HL-60 (cell line): Measurements from ENCODE around the gene DBNDD1.

Source experiments
- DNase-seq, 2 experiments: peaks; one replicate each; pipeline ENCODE4 v3.0.0-alpha.2; 2010 to 2020; ENCODE audit warnings: low read depth in 1 of 2, low spot score in 1 of 2
- H3K27ac ChIP-seq: fragments of 250-450 bp; sonication (Bioruptor Pico); replicated peaks from 2 replicates; pipeline ENCODE4 v1.5.1; 2020; ENCODE audit warnings: mild to moderate bottlenecking, moderate library complexity
- H3K27me3 ChIP-seq: fragments of 250-450 bp; sonication (Bioruptor Pico); 2 replicates; pipeline ENCODE4 v1.5.1; 2021; ENCODE audit warnings: mild to moderate bottlenecking, moderate library complexity; ENCODE audit not compliant: insufficient read depth, poor library complexity, severe bottlenecking
- H3K4me3 ChIP-seq: replicated peaks from 2 replicates; pipeline ENCODE4 v1.5.1; 2011; ENCODE audit warnings: mild to moderate bottlenecking, control low read depth, low read length; ENCODE audit not compliant: insufficient read depth
- CTCF ChIP-seq: IDR thresholded peaks from one replicate; pipeline ENCODE4 v1.5.1; 2011; ENCODE audit warnings: low read length, control low read depth, inconsistent platforms; ENCODE audit not compliant: insufficient read depth
- GABPA ChIP-seq: IDR thresholded peaks from 2 replicates; pipeline ENCODE4 v1.6.1; 2012; ENCODE audit warnings: low read depth
- POLR2AphosphoS5 ChIP-seq: IDR thresholded peaks from 2 replicates; pipeline ENCODE4 v1.6.1; 2012; ENCODE audit warnings: low read depth
- SPI1 ChIP-seq: IDR thresholded peaks from 2 replicates; pipeline ENCODE4 v1.6.1; 2012; ENCODE audit warnings: low read depth, mild to moderate bottlenecking, borderline replicate concordance
- TF ChIP-seq, protein P1 (sequence below): IDR thresholded peaks from 2 replicates; pipeline ENCODE4 v1.6.1; 2012; ENCODE audit warnings: low read depth; ENCODE audit not compliant: insufficient replicate concordance

The DBNDD1 gene

GRCh38 chr16:90055371-90055770 lies 36.1 kb upstream of the DBNDD1 start:
- TF ChIP-seq GABPA (no peak), SPI1 (no peak), CTCF (no peak), POLR2AphosphoS5 (no peak)
- TF ChIP-seq, protein P1, sequence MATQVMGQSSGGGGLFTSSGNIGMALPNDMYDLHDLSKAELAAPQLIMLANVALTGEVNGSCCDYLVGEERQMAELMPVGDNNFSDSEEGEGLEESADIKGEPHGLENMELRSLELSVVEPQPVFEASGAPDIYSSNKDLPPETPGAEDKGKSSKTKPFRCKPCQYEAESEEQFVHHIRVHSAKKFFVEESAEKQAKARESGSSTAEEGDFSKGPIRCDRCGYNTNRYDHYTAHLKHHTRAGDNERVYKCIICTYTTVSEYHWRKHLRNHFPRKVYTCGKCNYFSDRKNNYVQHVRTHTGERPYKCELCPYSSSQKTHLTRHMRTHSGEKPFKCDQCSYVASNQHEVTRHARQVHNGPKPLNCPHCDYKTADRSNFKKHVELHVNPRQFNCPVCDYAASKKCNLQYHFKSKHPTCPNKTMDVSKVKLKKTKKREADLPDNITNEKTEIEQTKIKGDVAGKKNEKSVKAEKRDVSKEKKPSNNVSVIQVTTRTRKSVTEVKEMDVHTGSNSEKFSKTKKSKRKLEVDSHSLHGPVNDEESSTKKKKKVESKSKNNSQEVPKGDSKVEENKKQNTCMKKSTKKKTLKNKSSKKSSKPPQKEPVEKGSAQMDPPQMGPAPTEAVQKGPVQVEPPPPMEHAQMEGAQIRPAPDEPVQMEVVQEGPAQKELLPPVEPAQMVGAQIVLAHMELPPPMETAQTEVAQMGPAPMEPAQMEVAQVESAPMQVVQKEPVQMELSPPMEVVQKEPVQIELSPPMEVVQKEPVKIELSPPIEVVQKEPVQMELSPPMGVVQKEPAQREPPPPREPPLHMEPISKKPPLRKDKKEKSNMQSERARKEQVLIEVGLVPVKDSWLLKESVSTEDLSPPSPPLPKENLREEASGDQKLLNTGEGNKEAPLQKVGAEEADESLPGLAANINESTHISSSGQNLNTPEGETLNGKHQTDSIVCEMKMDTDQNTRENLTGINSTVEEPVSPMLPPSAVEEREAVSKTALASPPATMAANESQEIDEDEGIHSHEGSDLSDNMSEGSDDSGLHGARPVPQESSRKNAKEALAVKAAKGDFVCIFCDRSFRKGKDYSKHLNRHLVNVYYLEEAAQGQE, result no peak
- Histone ChIP-seq H3K27me3 (no peaks in the 10 kb centered on the region), H3K27ac (no peak overlapping the region), H3K4me3 (no peak overlapping the region)
- no peak for DNase-seq

GRCh38 chr16:90054554-90054953 lies 35.3 kb upstream of the DBNDD1 start:
- DNase-seq, result no peak
- H3K4me3 ChIP-seq, result no peak overlapping the region
- no peak overlapping the region for H3K27ac ChIP-seq
- no peaks in the 10 kb centered on the region for H3K27me3 ChIP-seq
- TF ChIP-seq SPI1, result no peak
- TF ChIP-seq CTCF, result no peak
- TF ChIP-seq GABPA, result no peak
- TF ChIP-seq, protein P1, result no peak
- TF ChIP-seq POLR2AphosphoS5, result no peak

- no peaks in the 10 kb centered on the region for H3K27me3 ChIP-seq
These were observed 34.7 kb upstream of the DBNDD1 start for GRCh38 chr16:90053902-90054500.

More at GRCh38 chr16:90053902-90054500, 34.7 kb upstream of the DBNDD1 start:
- peak in 1 of 2 experiments; percentile 9 for DNase-seq
- no peak overlapping the region for H3K27ac ChIP-seq
- H3K4me3 ChIP-seq, result no peak overlapping the region
- TF ChIP-seq GABPA, result no peak
- TF ChIP-seq CTCF, result no peak
- TF ChIP-seq POLR2AphosphoS5, result no peak
- no peak for TF ChIP-seq SPI1
- TF ChIP-seq, protein P1, result no peak
